T1000 (cell line): Measurements from ENCODE around the gene MLF2.

Source experiments
- DNase-seq: peaks from one replicate; lab custom pipeline; 2025; ENCODE audit warnings: mixed read lengths; lab: John Stamatoyannopoulos, UW

MLF2 gene, protein sequence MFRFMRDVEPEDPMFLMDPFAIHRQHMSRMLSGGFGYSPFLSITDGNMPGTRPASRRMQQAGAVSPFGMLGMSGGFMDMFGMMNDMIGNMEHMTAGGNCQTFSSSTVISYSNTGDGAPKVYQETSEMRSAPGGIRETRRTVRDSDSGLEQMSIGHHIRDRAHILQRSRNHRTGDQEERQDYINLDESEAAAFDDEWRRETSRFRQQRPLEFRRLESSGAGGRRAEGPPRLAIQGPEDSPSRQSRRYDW

DNA sequence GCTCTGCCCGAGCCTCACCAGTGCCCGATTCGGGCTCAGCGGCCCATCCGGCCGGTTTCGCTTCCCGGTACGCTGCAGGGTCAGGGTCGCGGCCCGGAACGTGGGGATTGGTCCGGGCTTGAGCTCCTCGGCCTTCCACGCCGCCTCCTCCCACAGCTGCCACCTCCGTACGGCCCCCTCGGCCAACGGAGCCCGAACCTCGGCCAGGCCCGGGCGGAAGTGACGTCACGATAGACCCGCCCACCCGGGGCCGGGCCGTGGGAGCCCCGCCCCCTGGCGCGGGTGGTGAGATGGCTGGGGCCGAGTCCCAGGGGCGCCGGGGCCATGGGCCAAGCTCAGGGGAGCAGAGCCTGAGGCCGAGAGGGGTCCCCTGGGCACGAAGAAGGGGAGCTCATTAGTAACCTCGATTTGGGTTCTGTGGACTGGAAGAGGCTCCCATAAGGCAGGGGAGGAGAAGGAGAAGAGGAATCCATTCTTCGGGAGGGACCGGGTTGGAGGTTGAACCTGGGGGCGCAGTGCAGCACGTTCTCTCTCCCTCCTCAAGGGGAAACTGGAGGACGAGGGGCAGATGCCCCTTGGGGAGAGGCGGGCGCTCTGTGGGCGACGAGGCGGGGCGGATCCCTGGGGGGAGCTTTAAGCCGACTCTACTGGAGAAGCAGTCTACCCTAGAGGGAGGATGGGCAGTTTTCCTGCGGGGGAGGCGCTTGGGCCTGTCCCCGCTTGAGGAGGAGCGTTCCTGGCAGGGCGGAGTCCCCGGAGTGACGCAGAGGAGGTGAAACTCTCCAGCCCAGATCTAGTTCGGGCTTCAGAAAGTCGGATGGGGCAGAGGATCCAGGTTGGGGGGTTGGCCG, at the start of gene MLF2:
Gene MLF2 (minus strand): TSS at position 221 of the 851 bp plus-strand sequence. CDS start 807 bp downstream, outside the sequence.
- DNase-seq, result peak; percentile 93

DNA sequence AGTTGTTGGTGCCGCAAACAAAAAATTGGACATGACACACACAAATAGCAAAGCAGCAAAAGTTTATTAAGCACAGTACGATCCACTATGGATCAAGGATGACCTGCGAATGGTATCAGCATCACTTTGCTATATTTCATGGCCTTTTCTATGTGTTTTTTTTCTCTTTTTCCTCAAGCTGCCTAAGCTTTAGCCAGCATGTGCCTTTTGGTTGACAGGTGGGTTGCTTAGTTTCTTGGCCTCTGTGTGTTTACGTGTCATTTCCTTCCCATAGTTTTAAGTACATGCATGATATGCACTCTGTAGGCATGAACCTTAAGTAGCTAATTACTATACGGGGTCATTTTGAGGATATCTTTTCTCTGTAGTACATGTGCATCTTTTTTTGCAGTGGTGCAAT, 46.2 kb upstream of the MLF2 start:
- no peak for DNase-seq

DNA sequence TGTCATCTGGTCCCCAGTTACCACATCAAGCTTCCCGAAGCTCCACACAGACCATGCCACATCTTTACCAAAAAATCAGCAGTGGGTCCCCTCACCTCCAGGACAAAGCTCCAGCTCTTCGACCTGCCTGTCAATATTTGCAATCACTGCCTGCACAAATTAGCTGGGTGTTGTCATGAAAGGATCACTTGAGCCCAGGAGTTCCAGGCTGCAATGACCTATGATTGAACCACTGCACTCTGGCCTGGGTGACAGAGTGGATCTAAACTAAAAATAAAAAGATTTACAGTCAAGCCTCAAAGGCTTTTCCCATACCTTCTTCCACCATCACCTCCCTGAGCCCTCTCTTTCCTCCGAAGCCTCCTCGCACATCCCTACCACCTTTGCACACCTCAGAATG, 43.6 kb upstream of the MLF2 start:
- DNase-seq, result no peak

DNA sequence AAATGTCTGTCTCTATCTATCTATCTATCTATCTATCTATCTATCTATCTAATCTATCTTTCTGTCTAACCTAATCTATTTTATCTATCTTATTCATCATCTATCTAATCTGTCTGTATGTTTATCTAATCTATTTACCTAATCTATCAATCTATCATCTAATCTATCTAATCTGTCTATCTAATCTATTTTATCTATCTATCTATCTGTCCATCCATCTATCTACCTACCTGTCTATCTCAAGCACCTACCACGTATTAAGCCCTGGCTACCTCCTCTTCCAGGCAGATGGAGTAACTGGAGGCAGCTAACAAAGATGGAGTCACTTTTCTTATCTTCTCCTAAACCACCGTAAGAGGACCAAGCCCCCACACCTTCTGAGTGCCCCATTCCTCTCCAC, 42.1 kb upstream of the MLF2 start:
- no peak for DNase-seq

DNA sequence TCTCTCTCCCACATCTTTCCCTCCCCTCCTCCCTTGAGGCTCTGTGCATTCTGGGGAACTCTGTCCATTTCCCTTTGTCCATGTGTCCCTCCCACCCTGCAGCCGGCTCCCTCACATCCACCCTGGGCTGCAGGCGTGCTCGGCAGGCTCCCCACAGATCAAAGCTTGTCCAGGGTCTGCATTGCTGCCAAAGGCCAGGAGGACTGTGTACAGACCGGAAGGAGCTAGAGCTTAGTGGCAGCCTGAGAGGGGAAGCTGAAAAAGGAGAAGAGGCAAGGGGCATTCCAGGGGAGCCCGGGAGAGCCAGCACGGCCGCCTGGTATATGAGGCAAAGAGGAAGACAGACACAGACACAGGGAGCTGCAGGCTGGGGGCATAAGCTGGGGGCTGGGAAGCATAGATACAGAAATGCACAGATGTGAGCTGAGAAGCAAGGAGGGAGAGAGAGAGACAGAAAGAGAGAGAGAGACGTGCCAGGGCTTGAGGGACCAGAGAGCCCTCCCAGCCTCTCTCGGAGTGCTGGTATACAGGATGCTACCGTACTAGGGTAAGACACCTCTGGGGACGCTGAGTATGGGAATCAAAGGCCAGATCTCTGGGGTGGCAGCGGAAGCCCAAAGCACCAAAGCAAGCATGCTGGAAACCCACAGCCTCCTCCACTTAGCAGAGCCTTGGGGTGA, 39.7 kb upstream of the MLF2 start:
- no peak for DNase-seq

DNA sequence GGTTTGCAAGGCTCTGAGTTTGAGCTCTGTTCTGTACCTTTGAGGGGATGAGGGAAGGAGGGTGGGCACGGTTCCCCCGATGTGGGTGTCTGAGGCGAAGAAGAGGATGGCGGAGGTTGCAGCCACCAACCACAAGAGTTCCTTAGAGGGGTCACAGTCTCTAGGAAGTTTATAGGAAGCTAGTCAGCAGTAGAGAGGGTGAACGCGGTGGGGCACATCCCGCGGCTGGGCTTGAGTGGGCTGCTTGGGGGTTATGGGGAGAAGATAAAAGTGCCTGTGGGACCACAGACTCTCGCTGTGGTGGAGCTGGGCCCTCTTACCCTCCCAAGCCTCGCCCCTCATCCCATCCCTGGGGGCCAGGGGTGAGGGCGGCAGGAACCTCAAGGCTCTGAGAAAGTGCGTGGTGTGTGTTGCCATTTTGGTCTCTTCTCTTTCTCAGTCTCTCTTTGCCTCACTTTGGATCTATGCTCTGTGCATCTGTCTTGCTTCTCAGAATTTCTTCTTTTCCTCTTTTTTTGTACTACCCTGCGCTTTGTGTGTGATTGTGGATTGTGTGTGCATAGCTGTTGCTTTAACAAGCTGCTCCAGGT, 39.1 kb upstream of the MLF2 start:
- DNase-seq, result no peak

DNA sequence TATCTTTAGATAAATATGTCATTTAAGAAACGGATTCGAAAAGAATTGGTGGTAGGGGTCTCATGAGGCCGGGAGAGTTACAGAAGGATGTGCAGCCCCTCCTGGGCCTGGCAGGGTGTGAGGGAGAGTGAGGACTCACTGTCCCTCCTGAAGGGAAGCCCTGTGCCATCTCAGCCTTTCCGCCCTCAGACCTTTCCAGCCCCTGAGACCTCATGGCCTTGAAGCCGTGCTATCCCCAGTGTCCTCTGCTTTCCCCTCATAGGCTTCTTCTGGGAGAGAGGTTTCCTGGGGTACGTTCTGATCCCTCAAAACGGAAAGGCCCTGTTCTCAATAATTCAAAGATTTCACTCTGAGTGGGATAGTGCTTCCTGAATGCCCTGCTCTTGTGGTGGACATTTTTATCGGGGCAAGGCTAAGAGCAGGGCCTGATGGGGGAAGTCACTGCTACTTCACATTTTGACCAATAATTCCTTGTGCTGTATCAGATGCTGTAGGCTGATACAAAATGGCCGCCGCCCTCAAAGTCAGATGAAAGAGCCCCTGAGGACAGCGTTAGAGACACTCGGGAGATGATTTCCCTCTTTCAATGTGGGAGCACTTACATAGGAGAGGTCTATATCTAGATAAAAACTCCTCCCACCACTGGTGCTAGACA, 37.7 kb upstream of the MLF2 start:
- no peak for DNase-seq

DNA sequence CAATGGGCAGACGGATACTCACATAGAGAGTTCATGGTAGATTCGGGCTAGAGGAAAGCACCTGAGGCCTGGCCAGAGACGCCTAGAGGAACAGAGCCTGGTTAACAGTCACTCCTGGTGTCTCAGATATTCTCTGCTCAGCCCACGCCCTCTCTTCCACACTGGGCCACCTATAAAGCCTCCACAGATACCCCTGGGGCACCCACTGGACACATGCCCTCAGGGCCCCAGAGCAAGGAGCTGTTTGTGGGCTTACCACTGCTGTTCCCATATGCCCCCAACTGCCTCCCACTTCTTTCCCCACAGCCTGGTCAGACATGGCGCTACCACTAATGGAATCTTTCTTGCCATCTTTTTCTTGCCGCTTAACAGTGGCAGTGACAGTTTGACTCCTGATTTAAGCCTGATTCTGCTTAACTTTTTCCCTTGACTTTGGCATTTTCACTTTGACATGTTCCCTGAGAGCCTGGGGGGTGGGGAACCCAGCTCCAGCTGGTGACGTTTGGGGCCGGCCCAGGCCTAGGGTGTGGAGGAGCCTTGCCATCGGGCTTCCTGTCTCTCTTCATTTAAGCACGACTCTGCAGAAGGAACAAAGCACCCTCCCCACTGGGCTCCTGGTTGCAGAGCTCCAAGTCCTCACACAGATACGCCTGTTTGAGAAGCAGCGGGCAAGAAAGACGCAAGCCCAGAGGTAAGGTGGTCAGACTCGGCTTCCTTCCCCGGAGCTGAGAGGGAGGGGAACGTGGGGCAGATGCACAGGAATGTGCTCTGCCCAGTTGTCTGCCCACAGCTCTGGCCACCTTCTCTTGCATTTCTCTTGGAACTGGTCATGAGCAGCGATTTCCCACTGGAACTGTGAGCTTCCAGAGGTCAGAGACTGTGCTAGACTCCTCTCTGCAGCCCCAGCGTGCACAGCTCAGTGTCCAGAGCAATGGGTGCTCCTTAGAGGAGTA, 36.3 kb upstream of the MLF2 start, which contains the start of gene CD4:
Gene CD4 (plus strand): TSS at position 557 of the 953 bp plus-strand sequence. CDS start 10,611 bp downstream, outside the sequence.
- no peak for DNase-seq

DNA sequence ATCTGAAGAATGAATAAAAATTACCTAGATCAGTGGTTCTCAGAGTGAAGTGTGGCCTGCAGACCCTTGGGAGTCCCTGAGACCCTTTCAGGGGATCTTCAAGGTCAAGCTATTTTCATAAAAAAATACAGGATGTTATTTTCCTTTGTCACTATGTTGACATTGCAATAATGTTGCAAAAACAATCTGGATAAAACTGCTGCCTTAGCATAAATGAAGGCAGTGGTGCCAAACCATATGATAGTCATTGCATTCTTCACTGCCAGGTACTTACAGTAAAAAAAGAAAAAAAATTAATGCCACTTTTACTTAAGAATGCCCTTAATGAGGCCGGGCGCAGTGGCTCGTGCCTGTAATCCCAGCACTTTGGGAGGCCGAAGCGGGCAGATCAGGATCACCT, 34.4 kb upstream of the MLF2 start:
- no peak for DNase-seq

DNA sequence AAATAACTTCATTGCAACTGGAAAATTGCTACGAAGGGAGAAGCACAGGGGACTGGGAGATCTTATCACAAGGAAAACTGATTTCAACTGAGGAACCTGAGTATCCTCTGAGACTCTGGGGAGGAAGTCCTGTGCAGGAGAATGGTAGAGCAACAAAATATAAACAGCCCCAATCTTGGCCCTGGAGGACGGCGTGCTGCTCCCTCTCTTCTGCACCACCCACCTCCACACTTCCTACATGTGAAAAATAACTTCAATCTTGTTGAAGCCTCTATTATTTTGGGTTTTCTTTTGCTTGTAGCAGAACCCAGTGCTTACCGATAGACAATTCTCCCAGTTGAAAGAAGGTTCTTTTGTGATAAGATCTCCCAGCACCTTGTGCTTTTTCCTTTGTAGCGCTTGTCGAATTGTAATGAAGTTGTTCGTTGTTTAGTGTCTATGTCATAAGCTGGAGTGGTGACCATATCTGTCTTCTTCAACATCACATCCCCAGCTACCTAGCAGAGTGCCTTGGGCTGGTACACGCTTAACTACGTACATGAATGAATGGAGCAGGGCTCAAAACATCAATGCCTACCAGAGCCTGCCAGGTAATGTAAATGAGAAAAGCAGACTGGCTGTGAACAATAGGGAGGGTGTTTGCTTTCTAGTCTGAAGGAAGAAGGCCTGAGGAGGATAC, 33.6 kb upstream of the MLF2 start:
- DNase-seq, result no peak

DNA sequence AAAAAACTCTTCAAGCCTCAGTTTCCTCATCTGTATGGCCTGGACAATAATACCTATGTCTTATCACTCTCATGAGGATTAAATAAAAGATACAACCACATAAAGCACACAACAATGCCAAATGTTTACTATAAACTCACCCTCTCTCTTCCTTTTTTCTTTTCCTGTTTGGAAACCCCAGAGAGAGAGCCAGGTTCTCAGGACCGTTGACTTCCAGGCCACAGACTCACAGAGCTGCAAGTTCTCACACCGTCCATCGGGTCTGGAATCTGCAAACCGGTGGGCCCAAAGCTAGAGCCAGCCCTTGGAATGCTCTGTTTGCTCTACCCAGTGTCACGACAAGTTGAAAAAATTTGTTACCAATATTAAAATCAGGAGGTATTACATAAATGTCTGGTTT, 31.8 kb upstream of the MLF2 start:
- no peak for DNase-seq

DNA sequence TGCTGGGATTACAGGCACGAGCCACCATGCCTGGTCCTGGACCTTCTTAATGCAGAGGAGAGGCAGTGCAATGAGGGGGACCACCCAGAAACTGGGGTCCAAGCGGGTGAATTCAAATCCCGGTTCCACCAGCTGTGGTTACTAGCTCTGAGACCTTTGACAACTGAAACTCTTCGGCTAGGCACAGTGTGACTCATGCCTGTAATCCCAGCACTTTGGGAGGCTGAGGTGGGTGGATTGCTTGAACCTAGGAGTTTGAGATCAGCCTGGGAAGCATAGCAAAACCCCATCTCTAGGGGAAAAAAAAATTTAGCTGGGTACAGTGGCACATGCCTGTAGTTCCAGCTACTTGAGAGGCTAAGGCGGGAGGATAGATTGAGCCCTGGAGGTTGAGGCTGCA, 31.4 kb upstream of the MLF2 start:
- no peak for DNase-seq

DNA sequence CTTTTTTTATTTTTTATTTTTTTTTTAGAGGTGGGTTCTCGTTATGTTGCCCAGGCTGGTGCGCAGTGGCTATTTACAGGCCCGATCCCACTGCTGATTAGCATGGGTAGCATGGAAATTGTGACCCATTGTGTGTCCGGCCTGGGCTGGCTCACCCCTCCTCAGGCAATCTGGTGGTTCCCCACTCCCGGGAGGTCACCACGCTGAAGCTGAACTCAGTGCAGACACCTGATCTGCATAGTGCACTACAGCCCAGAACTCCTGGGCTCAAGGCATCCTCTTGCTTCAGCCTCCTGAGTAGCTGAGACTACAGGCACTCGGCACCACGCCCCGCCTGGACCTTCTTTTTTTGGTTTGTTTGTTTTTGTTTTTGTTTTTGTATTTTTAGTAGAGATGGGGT, 30.9 kb upstream of the MLF2 start:
- DNase-seq, result no peak

DNA sequence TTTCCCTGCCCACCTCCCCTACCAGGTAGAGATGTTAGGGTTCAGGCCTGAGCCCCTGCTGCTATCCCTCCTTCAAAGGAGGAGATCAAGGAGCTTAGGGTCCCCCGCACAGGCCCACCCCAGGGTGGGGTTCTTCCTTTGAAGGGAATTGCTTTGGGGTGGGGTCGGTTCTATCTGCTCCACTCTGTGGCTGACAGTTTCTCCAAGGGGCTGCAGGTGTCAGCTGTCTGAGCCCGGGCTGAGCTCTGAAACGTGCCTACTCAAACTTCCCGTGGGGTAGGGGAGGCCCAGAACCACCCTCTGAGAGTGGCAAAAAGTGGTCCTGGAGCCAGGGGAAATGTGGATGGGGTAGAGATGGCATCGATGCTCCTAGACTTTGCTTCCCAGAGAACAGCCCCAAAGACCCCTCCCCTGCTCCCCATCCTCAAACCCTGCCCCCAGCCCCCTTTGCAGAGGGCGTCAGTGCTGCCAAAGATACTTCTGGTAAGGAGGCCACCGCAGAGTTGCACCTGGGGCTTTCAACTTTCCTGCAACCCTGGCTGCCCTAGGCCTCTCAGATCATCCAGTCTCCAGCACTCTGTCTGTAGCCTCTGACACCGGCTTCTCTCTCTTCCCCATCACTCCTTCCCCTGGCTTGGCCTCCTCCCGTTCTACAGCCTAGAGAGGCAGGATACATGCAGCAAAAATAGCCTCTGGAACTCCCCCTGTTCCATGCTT, 30.1 kb upstream of the MLF2 start:
- no peak for DNase-seq

DNA sequence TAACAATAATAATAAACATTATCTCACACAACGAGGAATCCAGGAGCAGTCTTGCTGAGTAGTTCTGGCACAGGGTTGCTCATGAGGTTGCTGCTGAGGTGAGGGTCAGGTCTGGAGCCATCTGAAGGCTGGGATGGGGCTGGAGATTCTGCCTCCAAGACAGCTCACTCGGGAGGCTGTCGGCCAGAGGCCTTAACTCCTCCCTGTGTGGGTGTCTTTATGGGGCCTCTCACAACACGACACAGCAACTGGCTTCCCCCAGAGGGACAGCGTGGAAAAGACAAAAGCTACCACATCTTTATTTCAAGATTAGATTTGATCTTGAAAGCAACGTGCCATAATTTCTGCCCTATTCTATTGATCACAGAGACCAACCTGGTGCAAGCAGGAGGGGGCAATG, 29.2 kb upstream of the MLF2 start:
- DNase-seq, result no peak

DNA sequence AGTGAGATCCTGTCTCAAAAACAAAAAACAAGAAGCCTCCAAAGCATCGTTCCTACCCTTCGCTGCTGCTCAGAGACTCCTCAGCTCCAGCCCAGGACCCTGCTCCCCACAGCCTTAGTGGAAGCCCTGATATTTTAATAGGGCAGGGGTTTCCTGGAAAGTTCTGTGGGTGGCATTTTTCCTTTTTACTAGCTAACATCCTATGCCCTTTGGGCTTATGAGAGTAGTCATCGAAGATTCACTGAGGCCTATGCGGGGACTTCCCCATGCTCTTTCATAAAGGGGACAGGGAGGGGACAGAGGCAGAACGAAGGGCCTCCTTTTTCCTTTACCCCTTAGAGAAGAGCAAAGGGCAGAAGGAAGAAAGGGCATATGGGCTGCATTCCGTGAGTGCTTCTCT, 27.6 kb upstream of the MLF2 start:
- DNase-seq, result no peak

DNA sequence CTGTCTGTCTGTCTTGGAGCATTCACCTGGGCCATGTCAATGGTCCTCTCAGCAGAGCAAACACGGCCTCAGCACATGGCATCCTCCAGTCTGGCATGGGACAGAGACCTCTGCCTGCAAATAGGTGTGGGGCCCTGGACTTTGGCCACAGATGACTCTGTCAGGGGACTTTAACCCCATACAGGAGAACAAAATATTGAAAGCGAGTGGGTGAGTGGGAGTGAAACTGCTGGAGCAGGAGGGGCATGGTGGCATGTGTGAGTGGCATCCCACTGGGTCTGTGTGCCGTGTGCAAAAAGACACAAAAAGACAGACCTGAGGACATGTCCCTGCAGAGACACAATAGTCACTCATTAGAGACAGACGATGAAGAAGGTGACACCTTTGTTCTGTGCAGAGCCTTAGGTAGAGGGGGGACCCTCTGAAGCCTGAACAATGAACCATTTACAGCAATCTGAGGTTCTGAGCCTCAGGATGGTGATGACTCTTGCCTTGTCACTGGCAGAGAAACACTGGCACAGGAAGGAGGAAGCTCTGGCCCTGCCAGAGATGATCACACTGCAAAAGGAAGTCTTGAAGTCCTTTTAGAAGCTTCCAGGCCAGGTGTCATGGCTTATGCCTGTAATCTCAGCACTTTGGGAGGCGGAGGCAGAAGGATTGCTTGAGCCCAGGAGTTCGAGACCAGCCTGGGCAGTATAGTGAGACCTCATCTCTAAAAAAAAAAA, 26.9 kb upstream of the MLF2 start:
- DNase-seq, result no peak

DNA sequence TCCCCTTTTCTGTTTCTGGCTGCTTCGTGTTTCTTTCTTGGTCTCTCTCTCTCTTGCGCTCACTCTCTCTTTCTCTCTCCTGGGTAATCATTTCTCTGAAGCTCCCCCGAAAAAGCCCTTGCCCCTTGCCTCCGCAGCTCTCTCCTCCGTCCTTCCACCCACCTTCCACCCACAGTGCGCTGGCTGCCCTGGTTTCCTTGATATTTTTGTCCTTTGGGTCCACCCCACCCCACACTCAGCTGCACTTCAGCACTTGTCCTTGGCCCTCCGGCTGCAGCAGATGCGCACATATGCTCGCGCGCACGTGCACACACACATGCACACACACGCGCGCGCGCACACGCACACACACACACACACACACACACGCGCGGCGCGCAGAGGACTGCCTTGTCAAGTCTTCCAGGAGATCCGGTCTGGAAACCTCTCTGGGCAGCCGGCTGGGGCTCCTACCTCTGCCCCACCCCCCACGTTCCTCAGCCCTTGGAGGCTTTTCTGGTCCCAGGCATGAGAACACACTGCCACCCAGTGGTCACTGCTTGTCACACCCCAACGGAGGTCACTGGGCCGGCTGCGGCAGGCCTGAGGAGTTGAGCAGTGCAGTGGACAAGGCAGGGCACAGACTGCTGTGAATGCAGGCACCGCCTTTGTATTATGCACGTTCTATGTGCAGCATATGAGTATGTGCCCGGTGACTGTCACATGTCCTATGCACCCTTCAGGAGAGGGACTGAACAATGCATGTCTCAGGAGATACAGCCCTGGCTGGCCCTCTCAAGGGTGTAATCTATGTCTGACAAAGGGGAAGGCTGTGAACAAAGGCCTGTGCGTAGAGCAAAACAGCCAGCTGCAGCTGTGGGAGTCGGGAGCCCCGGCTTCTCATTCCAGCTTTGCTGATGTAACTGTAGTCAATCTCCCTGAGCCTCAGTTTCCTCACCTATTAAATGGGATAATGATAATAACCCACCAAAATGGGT, 25.9 kb upstream of the MLF2 start:
- DNase-seq, result peak; percentile 87
